Mucosa of descending colon (tissue), 3 donors: ENCODE results near the gene OR5C1. TPM values are rescaled to one million over a fixed set of nuclear protein-coding genes. Genes with fewer than 3 reads are reported as not detected.

Source experiments
- ATAC-seq: fragments of 200-7000 bp; cut with Tn5 transposase; one replicate; pipeline ENCODE4 v1.9.1; 2020; ENCODE audit warnings: mild to moderate bottlenecking, moderate library complexity
- DNase-seq, 3 donors: peaks; one replicate each; pipeline ENCODE4 v3.0.0-alpha.2; 2020
- H3K36me3 ChIP-seq: fragments of 200-600 bp; one replicate; pipeline ENCODE4 v1.8.0; 2021; ENCODE audit warnings: low read depth, mild to moderate bottlenecking
- H3K4me1 ChIP-seq: fragments of 200-600 bp; one replicate; pipeline ENCODE4 v1.8.0; 2021; ENCODE audit warnings: low read depth, mild to moderate bottlenecking
- H3K4me3 ChIP-seq: fragments of 200-600 bp; one replicate; pipeline ENCODE4 v1.8.0; 2021; ENCODE audit warnings: mild to moderate bottlenecking
- H3K9me3 ChIP-seq: fragments of 200-600 bp; one replicate; pipeline ENCODE4 v1.8.0; 2021; ENCODE audit warnings: mild to moderate bottlenecking
- CTCF ChIP-seq: fragments of 200-600 bp; IDR thresholded peaks from one replicate; pipeline ENCODE4 v1.8.0; 2022; ENCODE audit warnings: antibody characterized with exemption, mild to moderate bottlenecking
- intact Hi-C, 2 donors: fragments of 100-400 bp; cut with DNase I in 1 of 2; cut with micrococcal nuclease in 1 of 2; formaldehyde crosslinking; loops; one replicate each; pipeline versions ENCODE4 v1.11.0 to v1.11.1; 2022; cut with DNase I, micrococcal nuclease
- total RNA-seq, 3 donors: library from RNA; stranded (reverse); fragmentation: NEBNext Ultra II Directional in 2 of 3; extraction: Animal tissue kit (Norgen Biotek cat#: 25700) in 2 of 3; gene quantifications; one replicate each; pipeline versions ENCODE4 v1.2.1 to v1.2.4, GENCODE V29; 2021 to 2023
- donor health status: DM: no; HTN: no; CAD: no; lungs with moderate emphysema.
- donor health status: DM: no; HTN: no; CAD: no.
- donor health status: DM: no; HTN: yes; CAD: no.

The OR5C1 gene
- total RNA-seq, 3 donors from 2014 or later, result not detected

- intact Hi-C loops, result loop anchor here (5.0 to 10.0 kb wide), 2 partner anchors 347 to 690 kb away; no protein-coding TSS in a partner anchor
- ATAC-seq, result no peak
- no peak for DNase-seq
- no peak for TF ChIP-seq CTCF
- H3K36me3 ChIP-seq, result peaks cover 6% of the 10 kb centered on the region
- H3K9me3 ChIP-seq, result no peaks in the 10 kb centered on the region
- H3K4me3 ChIP-seq, result no peak overlapping the region
- H3K4me1 ChIP-seq, result peaks cover 10% of the 10 kb centered on the region
Measured at GRCh38 chr9:122814545-122814944, 25.8 kb downstream of the OR5C1 start.

- ATAC-seq, result no peak
- Histone ChIP-seq H3K9me3 (no peaks in the 10 kb centered on the region), H3K36me3 (peaks cover 6% of the 10 kb centered on the region), H3K4me1 (peaks cover 9% of the 10 kb centered on the region), H3K4me3 (no peak overlapping the region)
- intact Hi-C loops, result loop anchor here in 1 of 2 donors (10.0 kb wide), 1 partner anchor 691 kb away; no protein-coding TSS in a partner anchor
- TF ChIP-seq CTCF, result no peak
- DNase-seq, result no peak
Measured at GRCh38 chr9:122815544-122815943, 26.8 kb downstream of the OR5C1 start.

GRCh38 chr9:122816163-122816867 lies 27.6 kb downstream of the OR5C1 start:
- peak in 1 of 3 donors; percentile 26 for DNase-seq
- ATAC-seq, result peak; percentile 58

GRCh38 chr9:122819326-122819725 lies 30.6 kb downstream of the OR5C1 start:
- H3K4me3 ChIP-seq, result no peak overlapping the region
- H3K9me3 ChIP-seq, result no peaks in the 10 kb centered on the region
- TF ChIP-seq CTCF, result no peak
- peaks cover 6% of the 10 kb centered on the region for H3K36me3 ChIP-seq
- H3K4me1 ChIP-seq, result peaks cover 8% of the 10 kb centered on the region
- intact Hi-C loops, result loop anchor here in 1 of 2 donors (10.0 kb wide), 1 partner anchor 695 kb away; no protein-coding TSS in a partner anchor
- DNase-seq (no peak), ATAC-seq (no peak)

More at GRCh38 chr9:122816163-122816867, 27.6 kb downstream of the OR5C1 start:
- Histone ChIP-seq H3K4me3 (no peak overlapping the region), H3K4me1 (peaks cover 8% of the 10 kb centered on the region), H3K36me3 (peaks cover 6% of the 10 kb centered on the region), H3K9me3 (no peaks in the 10 kb centered on the region)
- no peak for TF ChIP-seq CTCF
- intact Hi-C loops, result loop anchor here in 1 of 2 donors (10.0 kb wide), 1 partner anchor 692 kb away; no protein-coding TSS in a partner anchor

GRCh38 chr9:122819791-122820489 lies 31.2 kb downstream of the OR5C1 start:
- H3K36me3 ChIP-seq, result peaks cover 6% of the 10 kb centered on the region
- no peaks in the 10 kb centered on the region for H3K9me3 ChIP-seq
- H3K4me1 ChIP-seq, result peaks cover 8% of the 10 kb centered on the region
- H3K4me3 ChIP-seq, result no peak overlapping the region
- DNase-seq (no peak), ATAC-seq (no peak)
- intact Hi-C loops, result loop anchor here in 1 of 2 donors (10.0 kb wide), 1 partner anchor 695 kb away; no protein-coding TSS in a partner anchor
- TF ChIP-seq CTCF, result no peak
